Kidney (tissue), 22 donors: ENCODE results near the gene DDO. TPM values are rescaled to one million over a fixed set of nuclear protein-coding genes. Genes with fewer than 3 reads are reported as not detected.

Source experiments
- DNase-seq, 5 donors: peaks; one replicate each; pipeline ENCODE4 v3.0.0-alpha.2; 2013 to 2020
- FAIRE-seq: peaks from 2 replicates; lab custom pipeline; 2012; peaks lifted over from hg19 to GRCh38; lab: Jason Lieb, UNC
- H3K27ac ChIP-seq, 2 donors: one replicate each; pipeline ENCODE4 v1.7.0; 2013; ENCODE audit warnings: low read depth in 2 of 2, low read length in 2 of 2, inconsistent platforms in 1 of 2
- H3K27me3 ChIP-seq: one replicate; pipeline ENCODE4 v1.7.1; 2013; ENCODE audit warnings: low read length, inconsistent platforms; ENCODE audit not compliant: control insufficient read depth, insufficient read depth
- H3K36me3 ChIP-seq, 3 donors: one replicate each; pipeline versions ENCODE4 v1.7.0 to v1.7.1; 2013; ENCODE audit warnings: low read length in 3 of 3, control low read depth in 1 of 3, inconsistent platforms in 1 of 3; ENCODE audit not compliant: insufficient read depth in 3 of 3, control insufficient read depth in 2 of 3
- H3K4me1 ChIP-seq, 3 donors: one replicate each; pipeline versions ENCODE4 v1.7.0 to v1.7.1; 2013; ENCODE audit warnings: low read length in 3 of 3, inconsistent platforms in 1 of 3, low read depth in 1 of 3; ENCODE audit not compliant: control insufficient read depth in 2 of 3, insufficient read depth in 2 of 3
- H3K4me3 ChIP-seq, 3 donors: one replicate each; pipeline versions ENCODE4 v1.7.0 to v1.8.1; 2013; ENCODE audit warnings: low read length in 3 of 3, control low read depth in 1 of 3, inconsistent platforms in 1 of 3
- H3K9ac ChIP-seq, 3 donors: one replicate each; pipeline versions ENCODE4 v1.7.0 to v1.7.1; 2013; ENCODE audit warnings: low read length in 3 of 3, control low read depth in 1 of 3, inconsistent platforms in 1 of 3
- H3K9me3 ChIP-seq, 3 donors: one replicate each; pipeline versions ENCODE4 v1.7.0 to v1.7.1; 2013; ENCODE audit warnings: low read length in 3 of 3, control low read depth in 1 of 3, inconsistent platforms in 1 of 3; ENCODE audit not compliant: control insufficient read depth in 2 of 3, insufficient read depth in 1 of 3
- CTCF ChIP-seq: IDR thresholded peaks from 3 replicates; pipeline ENCODE4 v1.5.1; 2012; ENCODE audit warnings: mild to moderate bottlenecking, moderate library complexity, borderline replicate concordance; ENCODE audit not compliant: insufficient read depth; ENCODE audit errors: extremely low read depth
- intact Hi-C: fragments of 100-400 bp; cut with DNase I; formaldehyde crosslinking; loops from one replicate; pipeline ENCODE4 v1.11.1; 2022
- long read RNA-seq, 10 donors: library from polyadenylated mRNA in 1 of 10; unstranded in 1 of 10; transcript quantifications; one replicate each; pipeline ENCODE4 v2.0.0 and lab custom pipeline, GENCODE V29; 2021 to 2026
- polyA plus RNA-seq: library from polyadenylated mRNA; stranded (reverse); fragments of 350-450 nt; fragmentation: Illumina TruSeq; extraction: RNeasy Lipid Tissue Mini Kit (QIAGEN cat#74804); gene quantifications from one replicate; pipeline ENCODE4 v1.2.3, GENCODE V29; 2014; ENCODE audit warnings: low read depth, low replicate concordance; ENCODE audit not compliant: insufficient read depth
- total RNA-seq: library from RNA; stranded (reverse); fragmentation: NEBNext Ultra II Directional; extraction: Animal tissue kit (Norgen Biotek cat#: 25700); gene quantifications from one replicate; pipeline ENCODE4 v1.2.1, GENCODE V29; 2021
- donor health status: control.
- donor health status: control.
- donor health status: control.
- donor health status: control.
- donor health status: control.
- donor health status: DM: yes; HTN: yes; CAD: no.
- donor health status: Normal renal cell carcinoma (clear cell type).

The DDO gene
- total RNA-seq (3.6 TPM), polyA plus RNA-seq (13.4 TPM)
- long read RNA-seq, donor 1 = 0 reads
- long read RNA-seq, donor 2, partial matches to known transcripts = 0 of 1 reads
- long read RNA-seq, donor 2, other reads (novel, unspliced or antisense) = 0 of 1 reads
- long read RNA-seq, donor 3 = 0 reads
- long read RNA-seq, donor 4 = 0 reads
- long read RNA-seq, donor 5 = 0 reads
- long read RNA-seq, donor 6 = 0 reads
- long read RNA-seq, donor 7, partial matches to known transcripts = 0 of 1 reads
- long read RNA-seq, donor 7, other reads (novel, unspliced or antisense) = 0 of 1 reads
- long read RNA-seq, donor 8 = 0 reads
- long read RNA-seq, donor 9 = 0 reads
- long read RNA-seq, donor 10 = 0 reads

- Histone ChIP-seq H3K27ac (peak within 1 kb of the TSS; percentile 66 to 85), H3K9me3 (no peaks in the 10 kb centered on the region), H3K36me3 (no peaks in the 10 kb centered on the region), H3K4me3 (peak within 1 kb of the TSS in 2 of 3 donors; percentile 73 to 79), H3K27me3 (no peaks in the 10 kb centered on the region), H3K9ac (peak within 1 kb of the TSS in 2 of 3 donors; percentile 7 to 48), H3K4me1 (peaks cover 0 to 13% (median 12%) of the 10 kb centered on the region in 3 donors)
- peak; percentile 35 for FAIRE-seq
- DNase-seq = peak in 2 of 5 donors; percentile 20 to 87
- TF ChIP-seq CTCF = no peak
- intact Hi-C loops = no loop called here
Observed at GRCh38 chr6:110415086-110415916, at the start of gene DDO. DDO (minus strand) TSS chr6:110415575; CDS start chr6:110413462, 2,113 bp downstream.

- no peak for FAIRE-seq
- no peak overlapping the region for H3K27ac ChIP-seq
- no peak for DNase-seq
- intact Hi-C loops = no loop called here
- TF ChIP-seq CTCF = no peak
- no peaks in the 10 kb centered on the region for H3K36me3 ChIP-seq
- H3K9me3 ChIP-seq = peaks cover 0 to 7% (median 0%) of the 10 kb centered on the region in 3 donors
- H3K27me3 ChIP-seq = no peaks in the 10 kb centered on the region
- H3K4me3 ChIP-seq = no peak overlapping the region
- H3K9ac ChIP-seq = no peak overlapping the region
- H3K4me1 ChIP-seq = no peaks in the 10 kb centered on the region
Observed at GRCh38 chr6:110462884-110463481, 47.6 kb upstream of the DDO start.

DNA sequence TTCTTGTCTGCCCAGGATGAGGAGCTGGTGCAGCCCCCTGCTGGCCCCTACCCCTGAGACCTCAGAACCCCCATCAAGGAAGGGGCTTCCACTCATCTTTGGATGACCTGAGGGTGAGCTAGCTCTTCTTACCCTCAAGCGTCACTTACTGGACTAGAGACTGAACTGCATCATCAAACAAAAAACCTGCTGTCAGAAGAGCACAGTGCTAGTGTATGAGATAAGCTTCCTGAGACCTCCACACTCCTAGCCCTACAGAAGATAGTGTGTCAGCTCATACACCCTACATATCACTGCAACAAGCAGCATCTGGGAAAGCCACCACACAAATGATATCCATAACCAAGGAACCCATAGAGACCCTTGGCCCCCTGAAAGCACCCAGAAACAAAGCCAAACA lies 46.0 kb upstream of the DDO start:
- TF ChIP-seq CTCF = no peak
- H3K36me3 ChIP-seq = no peaks in the 10 kb centered on the region
- no peaks in the 10 kb centered on the region for H3K4me1 ChIP-seq
- no peak overlapping the region for H3K27ac ChIP-seq
- H3K9ac ChIP-seq = no peak overlapping the region
- H3K4me3 ChIP-seq = no peak overlapping the region
- no peaks in the 10 kb centered on the region for H3K27me3 ChIP-seq
- peaks cover 0 to 7% (median 0%) of the 10 kb centered on the region in 3 donors for H3K9me3 ChIP-seq
- intact Hi-C loops = no loop called here
- FAIRE-seq (no peak), DNase-seq (no peak)
